Measurements from ENCODE around the gene IL13RA1. TPM values are rescaled to one million over a fixed set of nuclear protein-coding genes. Genes with fewer than 3 reads are reported as not detected.

Gene IL13RA1
- total RNA-seq, 4 donors from 2014 or later, result 20.8 to 25.0 (median 22.9) TPM

GRCh38 chrX:118825227-118825626, 97.8 kb downstream of the IL13RA1 start:
- TF ChIP-seq CTCF (IDR thresholded peaks at IDR 0.05 in 4 of 5, conservative IDR thresholded peaks at IDR 0.05 in 1 of 5) (no peak), POLR2A (IDR thresholded peaks at IDR 0.05) (no peak)
- ATAC-seq, result no peak
- Histone ChIP-seq H3K36me3 (no peaks in the 10 kb centered on the region), H3K4me3 (no peak overlapping the region), H3K9me3 (no peaks in the 10 kb centered on the region), H3K27ac (no peak overlapping the region), H3K27me3 (peaks cover 7 to 43% (median 40%) of the 10 kb centered on the region in 3 donors), H3K4me1 (peaks cover 3 to 5% of the 10 kb centered on the region in 2 donors)
- no peak for DNase-seq
- intact Hi-C loops (cut with DNase I; ENCODE audit: low total_unique reads), result no loop called here
- in situ Hi-C loops (cut with MboI; ENCODE audit: low sequenced_read_pairs in 4 of 4), result no loop called here

- DNase-seq, result peak; percentile 55 to 77
- no peaks in the 10 kb centered on the region for H3K27me3 ChIP-seq
- H3K36me3 ChIP-seq, result no peaks in the 10 kb centered on the region
- TF ChIP-seq POLR2A (IDR thresholded peaks at IDR 0.05) (no peak), CTCF (IDR thresholded peaks at IDR 0.05 in 4 of 5, conservative IDR thresholded peaks at IDR 0.05 in 1 of 5) (peak; percentile 57 to 87 (median 77))
- H3K9me3 ChIP-seq, result no peaks in the 10 kb centered on the region
- in situ Hi-C loops (cut with MboI; ENCODE audit: low sequenced_read_pairs in 4 of 4) (no loop called here), intact Hi-C loops (cut with DNase I; ENCODE audit: low total_unique reads) (loop anchor here (2.0 kb wide), 1 partner anchor 227 kb away; no protein-coding TSS in a partner anchor)
- ATAC-seq, result peak; percentile 83 to 98
- H3K27ac ChIP-seq, result peak overlapping the region; percentile 49 to 71 (median 60)
- peak overlapping the region; percentile 57 to 65 (median 63) for H3K4me3 ChIP-seq
- no peaks in the 10 kb centered on the region for H3K4me1 ChIP-seq
Observed at GRCh38 chrX:118839334-118839958, 112.0 kb downstream of the IL13RA1 start.

Other genes with a start within 250 kb of the IL13RA1 start
- 1 to 10 TPM; 2.3 to 5.7 (median 3.2) TPM for gene DOCK11, start 231.8 kb upstream of the IL13RA1 start, total RNA-seq
- not detected for gene ZCCHC12, start 96.2 kb downstream of the IL13RA1 start, total RNA-seq
- 10 to 100 TPM; 15.7 to 73.3 (median 42.3) TPM for gene LONRF3, start 247.0 kb downstream of the IL13RA1 start, total RNA-seq